Neutrophil (primary cell): ENCODE results near the gene SNAP25.

Experiments
- H3K27ac ChIP-seq: fragments of 200-600 bp; sonication (generic); 2 replicates; pipeline ENCODE4 v1.5.1; 2016; ENCODE audit warnings: mild to moderate bottlenecking, moderate library complexity
- H3K27me3 ChIP-seq: fragments of 200-600 bp; sonication (generic); 2 replicates; pipeline ENCODE4 v1.6.0; 2016; ENCODE audit warnings: mild to moderate bottlenecking
- H3K36me3 ChIP-seq: fragments of 200-600 bp; sonication (generic); 2 replicates; pipeline ENCODE4 v1.5.1; 2017
- H3K4me1 ChIP-seq, 2 experiments: fragments of 200-600 bp in 1 of 2; sonication (generic) in 1 of 2; 1 replicate in 1 of 2; 2 replicates in 1 of 2; pipeline versions ENCODE4 v1.5.1 to v1.6.1; 2013 to 2016; ENCODE audit warnings: low read depth in 1 of 2, low read length in 1 of 2, mild to moderate bottlenecking in 1 of 2, moderate library complexity in 1 of 2; ENCODE audit not compliant: control insufficient read depth in 1 of 2, insufficient read depth in 1 of 2
- H3K4me3 ChIP-seq, 2 experiments: fragments of 200-600 bp in 1 of 2; sonication (generic) in 1 of 2; 1 replicate in 1 of 2; 2 replicates in 1 of 2; pipeline ENCODE4 v1.5.1; 2013 to 2016; ENCODE audit warnings: low read depth in 1 of 2, low read length in 1 of 2, mild to moderate bottlenecking in 1 of 2, moderate library complexity in 1 of 2
- H3K9me3 ChIP-seq: fragments of 200-600 bp; sonication (generic); 2 replicates; pipeline ENCODE4 v1.5.1; 2016
- TF ChIP-seq, protein P1 (sequence below): fragments of 200-600 bp; sonication (generic); IDR thresholded peaks from 2 replicates; pipeline ENCODE4 v1.5.1; 2016; ENCODE audit warnings: antibody characterized with exemption

SNAP25 gene

DNA sequence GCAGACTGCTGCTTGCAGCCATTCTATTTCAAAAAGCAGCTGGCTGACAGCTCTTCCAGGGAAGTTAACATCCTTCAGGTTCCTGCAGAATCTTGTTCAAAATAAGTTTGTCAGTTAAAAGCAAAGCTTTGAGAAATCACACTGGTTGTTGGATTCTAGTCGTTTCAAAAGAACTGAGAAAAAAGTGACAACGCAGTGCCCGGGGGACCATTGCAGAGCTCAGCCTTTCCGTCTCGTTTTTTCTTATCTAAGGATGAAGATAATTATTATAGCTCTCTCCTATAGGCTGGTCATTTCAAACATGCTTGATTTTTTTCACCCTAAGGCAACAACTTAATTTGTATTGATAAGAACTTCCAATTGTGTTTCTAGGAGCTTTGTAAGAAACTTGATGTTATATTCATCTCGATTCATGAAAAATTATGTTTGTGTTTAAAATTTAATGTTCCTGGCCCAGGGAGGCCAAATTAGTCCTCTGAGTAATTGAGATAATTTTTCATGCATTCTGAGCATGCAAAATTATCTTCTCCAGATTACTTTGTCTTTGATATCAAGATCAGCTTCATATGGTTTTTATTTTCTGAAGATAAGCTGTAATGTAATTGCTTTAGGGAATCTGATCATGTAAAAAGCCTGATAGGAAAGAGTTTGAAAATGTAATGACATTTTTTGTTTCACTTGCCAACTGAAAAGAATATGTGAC is 58.4 kb downstream of the SNAP25 start:
- Histone ChIP-seq H3K4me3 (no peak overlapping the region), H3K27ac (no peak overlapping the region), H3K36me3 (no peaks in the 10 kb centered on the region), H3K27me3 (peaks cover 2% of the 10 kb centered on the region), H3K4me1 (no peaks in the 10 kb centered on the region), H3K9me3 (no peaks in the 10 kb centered on the region)
- TF ChIP-seq, protein P1, sequence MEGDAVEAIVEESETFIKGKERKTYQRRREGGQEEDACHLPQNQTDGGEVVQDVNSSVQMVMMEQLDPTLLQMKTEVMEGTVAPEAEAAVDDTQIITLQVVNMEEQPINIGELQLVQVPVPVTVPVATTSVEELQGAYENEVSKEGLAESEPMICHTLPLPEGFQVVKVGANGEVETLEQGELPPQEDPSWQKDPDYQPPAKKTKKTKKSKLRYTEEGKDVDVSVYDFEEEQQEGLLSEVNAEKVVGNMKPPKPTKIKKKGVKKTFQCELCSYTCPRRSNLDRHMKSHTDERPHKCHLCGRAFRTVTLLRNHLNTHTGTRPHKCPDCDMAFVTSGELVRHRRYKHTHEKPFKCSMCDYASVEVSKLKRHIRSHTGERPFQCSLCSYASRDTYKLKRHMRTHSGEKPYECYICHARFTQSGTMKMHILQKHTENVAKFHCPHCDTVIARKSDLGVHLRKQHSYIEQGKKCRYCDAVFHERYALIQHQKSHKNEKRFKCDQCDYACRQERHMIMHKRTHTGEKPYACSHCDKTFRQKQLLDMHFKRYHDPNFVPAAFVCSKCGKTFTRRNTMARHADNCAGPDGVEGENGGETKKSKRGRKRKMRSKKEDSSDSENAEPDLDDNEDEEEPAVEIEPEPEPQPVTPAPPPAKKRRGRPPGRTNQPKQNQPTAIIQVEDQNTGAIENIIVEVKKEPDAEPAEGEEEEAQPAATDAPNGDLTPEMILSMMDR: no peak

DNA sequence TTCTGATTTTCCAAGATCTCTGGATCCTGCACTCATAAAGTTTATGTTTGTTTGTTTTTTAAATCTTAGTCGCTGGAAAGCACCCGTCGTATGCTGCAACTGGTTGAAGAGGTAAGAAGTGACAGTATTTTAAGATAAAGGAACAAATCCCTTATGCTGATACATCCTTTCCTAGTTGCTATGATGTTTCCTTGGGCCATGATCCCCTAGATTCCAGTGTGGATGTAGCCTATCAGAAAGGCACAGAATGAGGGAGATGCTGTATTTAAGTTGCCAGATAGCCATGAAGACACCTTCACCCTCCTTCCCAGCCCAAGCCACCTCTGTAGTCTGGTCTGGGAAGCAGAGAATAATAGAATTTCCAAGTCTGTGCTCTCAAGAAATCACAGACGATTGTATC is 59.0 kb downstream of the SNAP25 start:
- TF ChIP-seq, protein P1: no peak
- Histone ChIP-seq H3K27ac (no peak overlapping the region), H3K9me3 (no peaks in the 10 kb centered on the region), H3K4me3 (no peak overlapping the region), H3K36me3 (no peaks in the 10 kb centered on the region), H3K27me3 (peaks cover 2% of the 10 kb centered on the region), H3K4me1 (no peaks in the 10 kb centered on the region)

DNA sequence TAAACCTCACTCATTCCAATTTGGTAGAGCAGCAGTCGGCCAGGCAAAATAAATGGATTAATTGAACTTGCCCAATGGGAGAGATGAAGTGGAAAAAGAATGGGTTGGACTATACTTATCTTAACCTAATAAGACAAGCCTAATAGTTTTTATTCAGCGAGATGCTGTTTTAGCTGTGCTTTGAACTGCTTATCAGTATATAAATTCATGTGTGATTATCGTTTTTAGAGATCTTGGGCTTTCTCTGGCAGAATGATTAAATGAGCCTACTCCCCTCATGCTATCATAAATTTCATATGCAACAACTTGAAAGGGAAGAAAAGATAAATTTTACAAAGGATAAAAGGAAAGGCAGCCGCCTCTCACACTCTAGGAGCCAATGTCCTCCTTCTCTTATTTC is 59.8 kb downstream of the SNAP25 start:
- Histone ChIP-seq H3K27me3 (peaks cover 2% of the 10 kb centered on the region), H3K9me3 (no peaks in the 10 kb centered on the region), H3K4me3 (no peak overlapping the region), H3K27ac (no peak overlapping the region), H3K4me1 (no peaks in the 10 kb centered on the region), H3K36me3 (no peaks in the 10 kb centered on the region)
- TF ChIP-seq, protein P1: no peak

DNA sequence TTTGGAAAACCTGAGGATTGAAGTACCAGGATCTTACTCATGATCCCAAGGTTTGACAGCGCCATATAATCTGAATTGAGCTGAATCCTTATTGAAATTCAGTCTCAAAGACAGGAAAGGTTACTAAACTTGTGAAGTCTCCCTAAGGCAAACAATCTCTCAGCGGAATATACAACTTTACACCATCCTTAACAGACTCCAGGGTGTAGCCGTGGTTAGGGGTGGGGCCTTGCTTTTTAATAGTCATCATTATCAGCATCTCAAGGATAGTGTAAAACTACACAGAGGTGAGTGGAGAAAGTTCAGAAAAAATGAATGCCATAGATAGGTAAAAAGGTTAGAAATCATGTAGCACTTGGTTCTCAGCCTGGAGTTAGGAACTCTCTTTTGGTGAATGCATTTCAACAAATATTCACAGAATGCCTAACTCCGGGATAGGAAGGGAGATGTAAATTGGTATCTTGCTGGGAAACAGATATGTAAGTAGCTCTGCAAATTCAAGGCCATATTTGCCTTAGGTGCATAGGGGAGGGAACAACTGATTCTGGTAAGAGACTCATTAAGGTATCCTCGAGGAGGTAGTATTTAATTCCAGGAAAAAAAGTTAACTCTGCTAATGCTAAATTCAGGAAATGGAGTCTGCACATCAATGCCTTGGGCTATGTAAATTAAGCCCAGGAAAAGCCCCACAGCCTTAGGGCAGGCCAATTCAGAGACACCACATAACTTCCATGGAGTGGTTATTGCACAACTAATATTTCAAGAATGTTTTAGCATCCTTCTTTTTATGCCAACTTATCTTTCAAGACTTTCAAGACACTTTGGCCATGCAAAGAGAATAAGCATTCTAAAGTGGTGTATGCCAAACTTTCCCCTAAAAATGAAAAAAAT is 61.6 kb downstream of the SNAP25 start:
- Histone ChIP-seq H3K27me3 (peaks cover 2% of the 10 kb centered on the region), H3K36me3 (no peaks in the 10 kb centered on the region), H3K27ac (no peak overlapping the region), H3K4me3 (no peak overlapping the region), H3K4me1 (no peaks in the 10 kb centered on the region), H3K9me3 (no peaks in the 10 kb centered on the region)
- TF ChIP-seq, protein P1: no peak

DNA sequence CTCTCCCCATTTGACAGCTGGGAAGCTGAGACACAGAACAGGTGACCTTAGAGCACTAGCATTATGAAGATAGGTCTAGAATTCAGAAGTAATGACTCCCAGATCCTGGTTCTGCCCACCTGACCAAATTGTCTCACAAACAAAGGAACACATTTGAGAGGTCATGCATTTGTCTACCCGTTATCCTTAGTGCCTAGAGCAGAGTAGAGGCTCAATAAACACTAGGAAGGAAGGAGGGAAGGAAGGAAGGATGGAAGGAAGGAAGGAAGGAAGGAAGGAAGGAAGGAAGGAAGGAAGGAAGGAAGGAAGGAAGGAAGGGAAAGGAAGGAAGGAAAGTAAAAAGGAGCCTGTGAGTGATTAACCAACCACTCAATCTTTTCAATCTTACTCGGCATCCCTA is 63.3 kb downstream of the SNAP25 start:
- no peak overlapping the region for H3K27ac ChIP-seq
- H3K36me3 ChIP-seq: no peaks in the 10 kb centered on the region
- H3K4me1 ChIP-seq: no peaks in the 10 kb centered on the region
- H3K4me3 ChIP-seq: no peak overlapping the region
- H3K27me3 ChIP-seq: peaks cover under 1% of the 10 kb centered on the region
- no peaks in the 10 kb centered on the region for H3K9me3 ChIP-seq
- TF ChIP-seq, protein P1: no peak
